OCI-LY3 (cell line): ENCODE measurements around the gene NLK.
"Not testable (repeated sequence)": the region's sequence is repeated elsewhere in the genome, so short reads cannot be mapped to it uniquely, and the experiment has no call there.

Source experiments
- H2AFZ ChIP-seq: fragments of 200-600, 300-600 bp; shearing (Covaris generic); 2 replicates; pipeline ENCODE4 v1.6.0; 2014; ENCODE audit warnings: antibody characterized with exemption, low read depth, low read length
- H3K27ac ChIP-seq: fragments of 200-600, 300-600 bp; sonication (generic); 2 replicates; pipeline ENCODE4 v1.5.1; 2014; ENCODE audit warnings: mild to moderate bottlenecking, low read length, moderate library complexity, mixed read lengths
- H3K27me3 ChIP-seq: fragments of 200-600, 300-600 bp; sonication (generic); 2 replicates; pipeline ENCODE4 v1.6.1; 2014; ENCODE audit warnings: low read depth, low read length, mixed read lengths
- H3K36me3 ChIP-seq: fragments of 200-600, 300-600 bp; sonication (generic); replicated peaks from 2 replicates; pipeline ENCODE3; 2014; ENCODE audit warnings: low read depth, low read length, mixed read lengths
- H3K4me1 ChIP-seq: fragments of 300-600, 200-600 bp; sonication (generic); 2 replicates; pipeline ENCODE4 v1.6.1; 2014; ENCODE audit warnings: low read length, mixed read lengths
- H3K4me2 ChIP-seq: fragments of 200-600, 300-600 bp; sonication (generic); 2 replicates; pipeline ENCODE4 v1.6.1; 2014; ENCODE audit warnings: low read length, mixed read lengths
- H3K4me3 ChIP-seq: fragments of 300-600, 200-600 bp; sonication (generic); 2 replicates; pipeline ENCODE4 v1.5.1; 2014; ENCODE audit warnings: antibody characterized with exemption, mild to moderate bottlenecking, low read length, moderate library complexity
- H3K79me2 ChIP-seq: fragments of 300-600, 200-600 bp; shearing (Covaris generic); 2 replicates; pipeline ENCODE4 v1.6.1; 2014; ENCODE audit warnings: mild to moderate bottlenecking, low read length, mixed read lengths
- H3K9ac ChIP-seq: fragments of 300-600, 200-600 bp; shearing (Covaris generic); 2 replicates; pipeline ENCODE4 v1.6.0; 2014; ENCODE audit warnings: mild to moderate bottlenecking, low read length, moderate library complexity
- H3K9me3 ChIP-seq: fragments of 200-600, 300-600 bp; shearing (Covaris generic); 2 replicates; pipeline ENCODE4 v1.6.1; 2014; ENCODE audit warnings: low read length, mixed read lengths; ENCODE audit not compliant: insufficient read depth
- H4K20me1 ChIP-seq: fragments of 200-600, 300-600 bp; sonication (generic); 2 replicates; pipeline ENCODE4 v1.6.1; 2016; ENCODE audit warnings: low read length, mixed read lengths; ENCODE audit not compliant: insufficient read depth
- CTCF ChIP-seq: fragments of 200-600, 300-600 bp; sonication (generic); IDR thresholded peaks from 2 replicates; pipeline ENCODE4 v1.5.1; 2014; ENCODE audit warnings: antibody characterized with exemption, low read length, low read depth

The NLK gene

GRCh38 chr17:28232966-28233870 lies 190.7 kb downstream of the NLK start:
- H3K4me3 ChIP-seq, H4K20me1 ChIP-seq, H3K4me1 ChIP-seq, H3K79me2 ChIP-seq, H3K4me2 ChIP-seq, H3K27me3 ChIP-seq, H3K36me3 ChIP-seq, H3K9me3 ChIP-seq, H3K27ac ChIP-seq, H3K9ac ChIP-seq, H2AFZ ChIP-seq: not testable (repeated sequence)
- TF ChIP-seq CTCF = peak; percentile 40; the same call in 1 of the 2 replicates

GRCh38 chr17:28233872-28234856 lies 191.7 kb downstream of the NLK start:
- H3K4me3 ChIP-seq, H3K79me2 ChIP-seq, H3K36me3 ChIP-seq, H3K27me3 ChIP-seq, H3K4me2 ChIP-seq, H4K20me1 ChIP-seq, H3K9ac ChIP-seq, H3K27ac ChIP-seq, H3K9me3 ChIP-seq, H3K4me1 ChIP-seq, H2AFZ ChIP-seq: not testable (repeated sequence)

- H3K27me3 ChIP-seq, H3K4me1 ChIP-seq, H2AFZ ChIP-seq, H3K27ac ChIP-seq, H3K36me3 ChIP-seq, H4K20me1 ChIP-seq, H3K4me2 ChIP-seq, H3K9ac ChIP-seq, H3K79me2 ChIP-seq, H3K4me3 ChIP-seq, H3K9me3 ChIP-seq: not testable (repeated sequence)
Measured at GRCh38 chr17:28235066-28235700, 192.7 kb downstream of the NLK start.

GRCh38 chr17:28236033-28236653 lies 193.7 kb downstream of the NLK start:
- H3K27ac ChIP-seq, H3K27me3 ChIP-seq, H3K9me3 ChIP-seq, H3K79me2 ChIP-seq, H3K9ac ChIP-seq, H3K4me3 ChIP-seq, H2AFZ ChIP-seq, H3K4me2 ChIP-seq, H3K36me3 ChIP-seq, H4K20me1 ChIP-seq, H3K4me1 ChIP-seq: not testable (repeated sequence)

- not testable (repeated sequence) for H3K4me1 ChIP-seq, H3K9ac ChIP-seq, H3K4me2 ChIP-seq, H4K20me1 ChIP-seq, H3K27me3 ChIP-seq, H2AFZ ChIP-seq, H3K9me3 ChIP-seq, H3K27ac ChIP-seq, H3K36me3 ChIP-seq, H3K4me3 ChIP-seq, H3K79me2 ChIP-seq
Measured at GRCh38 chr17:28238547-28239270, 196.2 kb downstream of the NLK start.
